Suprapubic skin (tissue), 4 donors: ENCODE measurements around the gene CCDC74A. TPM values are rescaled to one million over a fixed set of nuclear protein-coding genes. Genes with fewer than 3 reads are reported as not detected.
"Not testable (repeated sequence)": the region's sequence is repeated elsewhere in the genome, so short reads cannot be mapped to it uniquely, and the experiment has no call there.

ENCODE experiments used
- DNase-seq, 2 donors: peaks; one replicate each; pipeline ENCODE4 v3.0.0-alpha.2; 2019; ENCODE audit warnings: low spot score in 2 of 2
- H3K27ac ChIP-seq: fragments of 200-600 bp; sonication (generic); one replicate; pipeline ENCODE4 v1.5.1; 2019
- H3K27me3 ChIP-seq: fragments of 200-600 bp; sonication (generic); one replicate; pipeline ENCODE4 v1.5.1; 2019
- H3K36me3 ChIP-seq: fragments of 200-600 bp; sonication (generic); one replicate; pipeline ENCODE4 v1.5.1; 2019
- H3K4me1 ChIP-seq: fragments of 200-600 bp; sonication (generic); one replicate; pipeline ENCODE4 v1.5.1; 2019
- H3K4me3 ChIP-seq: fragments of 200-600 bp; sonication (generic); one replicate; pipeline ENCODE4 v1.5.1; 2019; ENCODE audit warnings: mild to moderate bottlenecking
- H3K9me3 ChIP-seq: fragments of 200-600 bp; sonication (generic); one replicate; pipeline ENCODE4 v1.5.1; 2019
- EP300 ChIP-seq: sonication (generic); formaldehyde crosslinking; IDR thresholded peaks from one replicate; pipeline ENCODE4 v1.6.1; 2017; ENCODE audit warnings: antibody characterized with exemption
- POLR2A ChIP-seq, 2 donors: fragments of 450-650 bp; IDR thresholded peaks; one replicate each; pipeline ENCODE4 v1.6.1; 2017; ENCODE audit warnings: antibody characterized with exemption in 2 of 2, mild to moderate bottlenecking in 2 of 2, moderate library complexity in 2 of 2
- POLR2AphosphoS5 ChIP-seq, 3 donors: sonication (generic); formaldehyde crosslinking; IDR thresholded peaks; one replicate each; pipeline ENCODE4 v1.6.1; 2017; ENCODE audit warnings: antibody characterized with exemption in 3 of 3
- WGBS: methylation state at CpG from one replicate; pipeline ENCODE4 v1.1.5; 2018; 5-methylcytosine and 5-hydroxymethylcytosine counted together
- total RNA-seq, 4 donors: library from RNA; depleted of rRNA; stranded (reverse); fragments of >200 nt; gene quantifications; one replicate each; pipeline ENCODE4 v1.1.0, GENCODE V29; 2016
- TF ChIP-seq, protein P1 (sequence below), 2 donors: fragments of 200-600 bp in 1 of 2; fragments of 450-650 bp in 1 of 2; sonication (generic) in 1 of 2; IDR thresholded peaks; one replicate each; pipeline ENCODE4 v1.5.1; 2016 to 2019; ENCODE audit warnings: antibody characterized with exemption in 2 of 2, mild to moderate bottlenecking in 1 of 2, moderate library complexity in 1 of 2

CCDC74A gene
- total RNA-seq, 4 donors from 2014 or later, result 3.9 to 11.2 (median 8.3) TPM

DNA sequence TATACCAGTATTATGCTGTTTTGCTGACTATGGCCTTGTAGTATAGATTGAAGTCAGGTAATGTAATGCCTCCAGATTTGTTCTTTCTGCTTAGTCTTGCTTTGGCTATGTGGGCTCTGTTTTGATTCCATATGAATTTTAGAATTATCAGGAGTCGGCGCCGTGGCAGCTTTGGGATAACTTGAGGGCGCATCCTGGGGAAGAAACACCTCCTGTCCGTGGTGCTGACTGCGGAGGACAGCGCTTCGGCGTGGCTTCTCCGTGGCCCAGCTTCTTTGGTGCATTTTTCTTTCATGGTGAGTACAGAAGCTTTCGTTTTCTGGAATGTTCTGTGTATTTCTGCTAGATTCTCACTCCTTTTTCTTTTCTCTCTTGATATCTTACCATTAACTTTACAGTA, 25.2 kb downstream of the CCDC74A start:
- peaks cover 7% of the 10 kb centered on the region for H3K27me3 ChIP-seq
- whole genome bisulfite sequencing, result 72% methylated on average over 11 of the region's 11 CpGs
- TF ChIP-seq, protein P1, sequence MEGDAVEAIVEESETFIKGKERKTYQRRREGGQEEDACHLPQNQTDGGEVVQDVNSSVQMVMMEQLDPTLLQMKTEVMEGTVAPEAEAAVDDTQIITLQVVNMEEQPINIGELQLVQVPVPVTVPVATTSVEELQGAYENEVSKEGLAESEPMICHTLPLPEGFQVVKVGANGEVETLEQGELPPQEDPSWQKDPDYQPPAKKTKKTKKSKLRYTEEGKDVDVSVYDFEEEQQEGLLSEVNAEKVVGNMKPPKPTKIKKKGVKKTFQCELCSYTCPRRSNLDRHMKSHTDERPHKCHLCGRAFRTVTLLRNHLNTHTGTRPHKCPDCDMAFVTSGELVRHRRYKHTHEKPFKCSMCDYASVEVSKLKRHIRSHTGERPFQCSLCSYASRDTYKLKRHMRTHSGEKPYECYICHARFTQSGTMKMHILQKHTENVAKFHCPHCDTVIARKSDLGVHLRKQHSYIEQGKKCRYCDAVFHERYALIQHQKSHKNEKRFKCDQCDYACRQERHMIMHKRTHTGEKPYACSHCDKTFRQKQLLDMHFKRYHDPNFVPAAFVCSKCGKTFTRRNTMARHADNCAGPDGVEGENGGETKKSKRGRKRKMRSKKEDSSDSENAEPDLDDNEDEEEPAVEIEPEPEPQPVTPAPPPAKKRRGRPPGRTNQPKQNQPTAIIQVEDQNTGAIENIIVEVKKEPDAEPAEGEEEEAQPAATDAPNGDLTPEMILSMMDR (IDR thresholded peaks at IDR 0.05), result no peak
- TF ChIP-seq EP300 (no peak), POLR2AphosphoS5 (IDR thresholded peaks at IDR 0.05) (no peak), POLR2A (IDR thresholded peaks at IDR 0.05) (no peak)
- DNase-seq, result no peak
- H3K27ac ChIP-seq, result no peak overlapping the region
- no peaks in the 10 kb centered on the region for H3K9me3 ChIP-seq
- no peak overlapping the region for H3K4me3 ChIP-seq
- no peaks in the 10 kb centered on the region for H3K4me1 ChIP-seq
- H3K36me3 ChIP-seq, result no peaks in the 10 kb centered on the region

DNA sequence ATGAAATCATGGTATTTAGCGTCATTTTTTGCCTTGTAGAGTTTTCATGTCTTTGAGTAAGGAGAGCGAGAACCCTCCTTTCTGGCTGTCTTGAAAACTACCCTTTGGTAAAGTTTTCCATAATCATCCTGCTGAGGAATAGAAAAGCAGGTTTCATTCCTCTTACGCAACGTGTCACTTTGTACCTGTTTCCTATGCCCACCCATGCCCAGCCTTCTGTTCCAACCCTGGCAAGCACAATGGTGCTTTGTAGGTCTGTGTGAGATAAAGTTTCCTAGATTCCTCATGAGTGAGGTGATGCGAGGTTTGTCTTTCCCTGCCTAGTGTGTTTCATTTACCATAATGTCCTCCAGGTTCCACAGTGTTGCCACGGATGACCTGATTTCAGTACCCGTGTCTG, 29.3 kb downstream of the CCDC74A start:
- DNase-seq, result no peak
- WGBS, result 89% methylated on average over 7 of the region's 7 CpGs
- no peaks in the 10 kb centered on the region for H3K36me3 ChIP-seq
- no peaks in the 10 kb centered on the region for H3K4me1 ChIP-seq
- H3K4me3 ChIP-seq, result no peak overlapping the region
- TF ChIP-seq POLR2A (IDR thresholded peaks at IDR 0.05) (no peak), EP300 (no peak), POLR2AphosphoS5 (IDR thresholded peaks at IDR 0.05) (no peak)
- TF ChIP-seq, protein P1 (IDR thresholded peaks at IDR 0.05), result no peak
- H3K27ac ChIP-seq, result no peak overlapping the region
- H3K27me3 ChIP-seq, result peaks cover 10% of the 10 kb centered on the region
- H3K9me3 ChIP-seq, result no peaks in the 10 kb centered on the region

DNA sequence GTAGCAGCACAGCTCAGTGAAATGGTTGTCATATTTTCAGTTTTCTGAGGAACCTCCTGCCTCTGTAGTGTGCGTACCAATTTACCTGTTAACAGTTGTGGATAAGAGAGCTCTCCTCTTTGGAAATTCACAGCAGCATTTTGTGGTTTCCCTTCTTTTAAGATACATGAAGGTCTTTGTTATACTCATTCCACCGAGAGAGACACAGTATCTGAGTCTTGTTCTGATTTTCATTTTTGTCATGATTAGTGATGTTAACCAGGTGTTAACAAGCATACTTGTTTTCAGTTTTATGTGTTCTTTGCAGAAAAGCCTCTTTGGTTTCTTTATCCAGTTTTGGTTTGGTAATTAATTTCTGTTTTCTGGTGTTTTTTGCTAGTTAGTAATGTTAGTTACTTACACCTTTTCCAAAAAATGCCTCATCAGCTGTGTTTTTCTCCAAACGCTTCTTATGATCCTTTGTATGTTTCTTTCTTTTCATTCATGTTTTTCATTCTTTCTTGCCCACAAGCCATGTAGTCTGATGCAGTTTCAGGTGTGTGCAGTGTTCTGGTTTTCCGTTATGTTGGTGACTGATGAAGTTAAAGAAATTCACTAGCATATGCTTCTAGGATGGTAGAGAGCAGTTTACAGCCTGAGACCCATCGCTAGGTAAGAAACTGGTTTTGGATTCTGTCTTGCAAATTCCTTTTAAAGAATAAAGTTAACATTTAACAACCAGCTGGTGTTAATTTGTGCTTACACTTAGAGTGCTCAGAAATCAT, 30.1 kb downstream of the CCDC74A start:
- peaks cover 10% of the 10 kb centered on the region for H3K27me3 ChIP-seq
- 79% methylated on average over 5 of the region's 5 CpGs for WGBS
- TF ChIP-seq EP300 (no peak), POLR2AphosphoS5 (IDR thresholded peaks at IDR 0.05) (no peak), POLR2A (IDR thresholded peaks at IDR 0.05) (no peak)
- TF ChIP-seq, protein P1 (IDR thresholded peaks at IDR 0.05), result no peak
- no peaks in the 10 kb centered on the region for H3K36me3 ChIP-seq
- no peak overlapping the region for H3K27ac ChIP-seq
- H3K4me1 ChIP-seq, result no peaks in the 10 kb centered on the region
- H3K4me3 ChIP-seq, result no peak overlapping the region
- no peak for DNase-seq
- no peaks in the 10 kb centered on the region for H3K9me3 ChIP-seq

DNA sequence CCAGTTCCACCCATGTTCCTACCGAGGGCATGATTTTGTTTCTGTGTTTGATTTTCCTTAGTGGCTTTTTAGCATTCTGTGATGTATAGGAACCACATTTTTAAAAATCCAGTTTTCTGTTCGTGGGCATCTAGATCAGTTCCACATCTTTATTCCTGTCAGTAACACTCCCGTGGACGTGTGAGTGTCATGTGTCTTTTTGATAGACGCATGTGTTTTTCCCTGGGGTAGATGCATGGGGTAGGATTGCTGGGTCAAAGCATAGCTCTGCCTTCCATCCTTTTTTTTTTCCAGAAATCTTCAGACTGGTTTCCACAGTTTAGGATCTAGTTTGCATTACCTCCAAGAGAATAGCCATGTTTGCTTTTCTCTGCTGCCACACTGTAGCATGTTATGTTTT, 38.7 kb downstream of the CCDC74A start:
- no peak for DNase-seq
- 81% methylated on average over 5 of the region's 5 CpGs for WGBS
- no peak for TF ChIP-seq POLR2AphosphoS5 (IDR thresholded peaks at IDR 0.05)
- TF ChIP-seq, protein P1 (IDR thresholded peaks at IDR 0.05), result no peak
- TF ChIP-seq EP300, result no peak
- no peak for TF ChIP-seq POLR2A (IDR thresholded peaks at IDR 0.05)
- Histone ChIP-seq H3K36me3 (no peaks in the 10 kb centered on the region), H3K27me3 (peaks cover 8% of the 10 kb centered on the region), H3K9me3 (no peaks in the 10 kb centered on the region), H3K27ac (no peak overlapping the region), H3K4me3 (no peak overlapping the region), H3K4me1 (no peaks in the 10 kb centered on the region)

DNA sequence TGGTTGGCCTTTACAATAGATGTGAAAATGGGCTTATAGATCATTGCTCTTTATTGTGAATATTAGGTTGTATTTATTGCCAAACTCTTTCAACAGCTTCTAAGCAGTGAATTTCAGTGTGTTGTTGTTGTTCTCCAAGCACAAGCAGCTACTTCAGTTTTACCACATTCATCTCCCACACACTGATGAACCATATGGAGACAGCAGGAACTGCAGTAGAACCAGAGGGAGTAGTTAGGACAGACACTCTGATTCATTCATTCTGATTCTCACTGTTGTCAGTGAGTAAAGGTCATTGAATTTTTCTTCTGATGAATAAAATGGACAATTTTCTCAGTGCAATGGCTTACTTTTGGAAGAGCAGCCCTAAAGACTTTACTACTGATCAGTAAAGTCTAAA, 40.2 kb downstream of the CCDC74A start:
- TF ChIP-seq POLR2AphosphoS5 (IDR thresholded peaks at IDR 0.05) (no peak), EP300 (no peak), POLR2A (IDR thresholded peaks at IDR 0.05) (no peak)
- TF ChIP-seq, protein P1 (IDR thresholded peaks at IDR 0.05), result no peak
- Histone ChIP-seq H3K4me1 (no peaks in the 10 kb centered on the region), H3K4me3 (no peak overlapping the region), H3K27me3 (peaks cover 10% of the 10 kb centered on the region), H3K27ac (no peak overlapping the region), H3K9me3 (no peaks in the 10 kb centered on the region), H3K36me3 (no peaks in the 10 kb centered on the region)
- no peak for DNase-seq

DNA sequence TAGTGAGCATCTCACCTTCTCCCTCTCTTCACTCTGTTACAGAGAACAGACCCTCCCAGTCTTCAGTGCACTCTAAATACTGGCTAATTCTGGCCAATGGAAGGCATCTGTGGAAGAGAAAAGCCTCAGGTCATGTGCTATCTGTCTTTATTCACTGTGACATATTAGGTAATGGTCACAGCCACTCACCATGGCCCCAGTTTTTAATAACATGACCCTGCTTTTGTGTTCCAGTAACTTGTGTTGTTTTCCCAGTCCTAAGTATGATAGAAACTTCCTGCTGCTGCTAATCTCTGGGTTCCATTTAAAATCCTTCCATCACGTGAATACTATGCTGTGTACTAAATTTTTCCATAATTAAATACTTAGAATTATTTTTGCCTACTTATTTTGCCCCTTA, 40.7 kb downstream of the CCDC74A start:
- not testable (repeated sequence) for H3K4me3 ChIP-seq, H3K36me3 ChIP-seq, H3K27me3 ChIP-seq, DNase-seq, H3K4me1 ChIP-seq, H3K27ac ChIP-seq, H3K9me3 ChIP-seq
- 50% methylated on average over 1 of the region's 1 CpG for WGBS
